Neural crest cell (in vitro differentiated cells): ENCODE results near the gene RIC1. TPM values are rescaled to one million over a fixed set of nuclear protein-coding genes. Genes with fewer than 3 reads are reported as not detected.

Experiments used
- DNase-seq: peaks from one replicate; pipeline ENCODE4 v3.0.0; 2021; ENCODE audit warnings: low read depth, mixed read lengths, low spot score
- H3K27ac Mint-ChIP-seq: one replicate; pipeline ENCODE4 v1.8.0; 2021; ENCODE audit warnings: mild to moderate bottlenecking, mixed read lengths; ENCODE audit not compliant: unreplicated experiment
- H3K27me3 Mint-ChIP-seq: 2 replicates; pipeline ENCODE4 v1.8.0; 2021; ENCODE audit warnings: low read depth, mild to moderate bottlenecking, mixed read lengths
- H3K36me3 Mint-ChIP-seq: 2 replicates; pipeline ENCODE4 v1.8.0; 2021; ENCODE audit warnings: low read depth, mild to moderate bottlenecking, mixed read lengths
- H3K4me1 Mint-ChIP-seq: 2 replicates; pipeline ENCODE4 v1.8.0; 2021; ENCODE audit warnings: mixed read lengths
- H3K4me3 Mint-ChIP-seq: one replicate; pipeline ENCODE4 v1.8.0; 2021; ENCODE audit warnings: mild to moderate bottlenecking, mixed read lengths
- H3K9me3 Mint-ChIP-seq: 2 replicates; pipeline ENCODE4 v1.8.0; 2021; ENCODE audit warnings: mixed read lengths
- CTCF ChIP-seq: fragments of 200-600 bp; sonication (generic); conservative IDR thresholded peaks from 2 replicates; pipeline ENCODE4 v1.5.0; 2021; ENCODE audit warnings: antibody characterized with exemption, mild to moderate bottlenecking
- total RNA-seq: library from RNA; stranded (reverse); gene quantifications from 2 replicates; pipeline ENCODE4 v1.2.1, GENCODE V29; 2021

Gene RIC1
- total RNA-seq, 1 donor from 2014 or later: 21.6 TPM

- H3K36me3 Mint-ChIP-seq: no peaks in the 10 kb centered on the region
- no peaks in the 10 kb centered on the region for H3K9me3 Mint-ChIP-seq
These were observed 184.9 kb downstream of the RIC1 start for GRCh38 chr9:5813824-5814223.

GRCh38 chr9:5815461-5815860, 186.6 kb downstream of the RIC1 start:
- H3K4me1 Mint-ChIP-seq: no peaks in the 10 kb centered on the region
- no peaks in the 10 kb centered on the region for H3K27me3 Mint-ChIP-seq
- no peaks in the 10 kb centered on the region for H3K9me3 Mint-ChIP-seq
- H3K4me3 Mint-ChIP-seq: no peak overlapping the region
- H3K27ac Mint-ChIP-seq: no peak overlapping the region
- DNase-seq: no peak
- TF ChIP-seq CTCF: no peak
- H3K36me3 Mint-ChIP-seq: no peaks in the 10 kb centered on the region

More at GRCh38 chr9:5813824-5814223, 184.9 kb downstream of the RIC1 start:
- TF ChIP-seq CTCF: no peak
- no peak overlapping the region for H3K4me3 Mint-ChIP-seq
- H3K4me1 Mint-ChIP-seq: no peaks in the 10 kb centered on the region
- H3K27ac Mint-ChIP-seq: no peak overlapping the region
- no peak for DNase-seq
- no peaks in the 10 kb centered on the region for H3K27me3 Mint-ChIP-seq

GRCh38 chr9:5817862-5818261, 189.0 kb downstream of the RIC1 start:
- Mint-ChIP-seq H3K27me3 (no peaks in the 10 kb centered on the region), H3K4me1 (no peaks in the 10 kb centered on the region), H3K4me3 (no peak overlapping the region), H3K9me3 (no peaks in the 10 kb centered on the region), H3K27ac (no peak overlapping the region), H3K36me3 (no peaks in the 10 kb centered on the region)
- TF ChIP-seq CTCF: no peak
- DNase-seq: no peak

- no peaks in the 10 kb centered on the region for H3K9me3 Mint-ChIP-seq
- no peaks in the 10 kb centered on the region for H3K4me1 Mint-ChIP-seq
- H3K36me3 Mint-ChIP-seq: no peaks in the 10 kb centered on the region
These were observed 189.7 kb downstream of the RIC1 start for GRCh38 chr9:5818424-5819142.

GRCh38 chr9:5819174-5819573, 190.3 kb downstream of the RIC1 start:
- no peak overlapping the region for H3K27ac Mint-ChIP-seq
- no peaks in the 10 kb centered on the region for H3K36me3 Mint-ChIP-seq
- H3K4me1 Mint-ChIP-seq: no peaks in the 10 kb centered on the region
- no peaks in the 10 kb centered on the region for H3K27me3 Mint-ChIP-seq
- H3K4me3 Mint-ChIP-seq: no peak overlapping the region
- H3K9me3 Mint-ChIP-seq: no peaks in the 10 kb centered on the region
- TF ChIP-seq CTCF: no peak
- no peak for DNase-seq

More at GRCh38 chr9:5818424-5819142, 189.7 kb downstream of the RIC1 start:
- Mint-ChIP-seq H3K4me3 (no peak overlapping the region), H3K27me3 (no peaks in the 10 kb centered on the region), H3K27ac (no peak overlapping the region)
- TF ChIP-seq CTCF: no peak
- DNase-seq: no peak
